T47D (cell line): ENCODE measurements around the gene MRTFB.
A peak's percentile ranks its signal among the peaks of the same experiment; 100 is the strongest.
"Not testable (repeated sequence)": the region's sequence is repeated elsewhere in the genome, so short reads cannot be mapped to it uniquely, and the experiment has no call there.

Experiments
- DNase-seq, 2 experiments: peaks; one replicate each; pipeline versions ENCODE4 v3.0.0 to v3.0.0-alpha.2; 2011 to 2012; ENCODE audit warnings: low read depth in 1 of 2, low spot score in 1 of 2
- JUND ChIP-seq: IDR thresholded peaks from 2 replicates; pipeline ENCODE4 v1.6.1; 2012; ENCODE audit warnings: low read depth
- in situ Hi-C: cut with HindIII; loops from 2 replicates; pipeline ENCODE4 v1.10.0; 2016; ENCODE audit warnings: low sequenced_read_pairs, low pct_unique_long_range_greater_than_20kb

The MRTFB gene

GRCh38 chr16:14164916-14165662 is 94.0 kb downstream of the MRTFB start:
- DNase-seq = no peak
- in situ Hi-C loops = no loop called here
- no peak for TF ChIP-seq JUND

- DNase-seq = no peak
- TF ChIP-seq JUND = no peak
- in situ Hi-C loops = no loop called here
Measured at GRCh38 chr16:14168146-14168545, 97.0 kb downstream of the MRTFB start.

DNA sequence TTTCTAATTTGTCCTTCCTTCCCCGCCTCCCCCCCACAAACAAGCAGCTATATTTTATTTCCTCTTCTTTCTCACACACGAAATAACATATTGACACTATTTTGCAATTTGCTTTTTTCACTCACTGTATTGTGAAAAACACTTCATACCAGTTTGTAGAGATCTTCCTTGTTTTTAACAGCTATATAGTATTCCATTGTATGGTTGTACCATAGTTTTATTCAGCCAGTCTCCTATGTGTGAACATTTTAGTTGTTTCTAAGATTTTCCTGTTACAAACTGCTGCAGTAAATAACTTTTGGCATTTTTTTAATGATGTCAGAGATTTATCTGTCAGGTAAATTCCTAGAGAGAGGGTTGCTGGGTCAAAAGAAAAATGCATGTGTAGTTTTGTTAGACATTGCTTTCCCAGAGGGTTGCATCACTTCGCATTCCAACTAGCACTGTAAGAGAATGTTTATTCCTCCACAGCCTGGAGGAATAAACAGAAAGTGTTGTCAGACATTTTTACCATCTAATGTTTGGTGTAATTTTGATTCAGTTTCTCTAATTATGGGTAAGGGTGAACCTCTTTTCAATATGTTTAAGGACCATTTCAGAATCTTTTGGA is 101.2 kb downstream of the MRTFB start:
- DNase-seq = peak in 1 of 2 experiments; percentile 79
- TF ChIP-seq JUND = peak; percentile 51; the same call in 1 of the 2 replicates
- in situ Hi-C loops = no loop called here

DNA sequence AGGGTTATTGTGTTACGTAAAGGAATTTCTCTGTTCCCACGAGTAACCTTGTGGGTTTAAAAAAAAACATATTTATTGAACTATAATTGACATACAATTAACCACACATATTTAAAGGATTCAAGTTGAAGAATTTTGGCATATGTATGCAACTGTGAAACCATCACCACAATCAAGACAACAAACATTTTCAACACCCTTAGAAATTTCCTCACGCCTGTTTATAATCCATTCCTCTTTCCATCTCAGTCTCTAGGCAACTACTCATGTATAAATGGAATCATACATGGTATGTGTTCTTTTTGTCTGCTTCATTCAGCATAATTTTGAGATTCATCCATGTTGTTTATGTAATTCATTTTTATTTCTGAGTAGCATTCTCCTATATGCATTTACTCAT is 104.0 kb downstream of the MRTFB start:
- in situ Hi-C loops = no loop called here

GRCh38 chr16:14177704-14178103 is 106.6 kb downstream of the MRTFB start:
- in situ Hi-C loops = no loop called here
- DNase-seq = no peak
- no peak for TF ChIP-seq JUND

More for the DNA sequence above, 104.0 kb downstream of the MRTFB start:
- TF ChIP-seq JUND = no peak
- DNase-seq = no peak

DNA sequence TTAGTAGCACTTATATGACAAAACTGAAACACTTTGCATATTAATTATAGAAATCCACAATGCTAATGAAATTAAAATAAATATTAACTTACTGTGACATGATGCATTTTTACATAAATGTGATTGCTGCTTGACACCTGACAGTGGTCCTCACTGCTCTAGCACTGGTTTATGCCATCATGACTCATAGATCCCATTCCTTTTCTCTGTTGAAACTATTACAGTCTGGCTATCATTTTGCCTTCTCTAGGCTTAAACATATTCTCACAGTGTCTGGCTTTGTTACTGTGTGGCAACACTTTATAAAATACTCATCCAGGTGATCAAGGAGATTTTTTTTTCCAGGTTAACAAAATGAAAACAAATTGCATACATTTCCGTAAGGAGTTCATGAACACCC is 108.0 kb downstream of the MRTFB start:
- in situ Hi-C loops = no loop called here
- TF ChIP-seq JUND = no peak
- DNase-seq = no peak

- in situ Hi-C loops = no loop called here
- no peak for TF ChIP-seq JUND
- DNase-seq = no peak
Measured at GRCh38 chr16:14180481-14180944, 109.4 kb downstream of the MRTFB start.

DNA sequence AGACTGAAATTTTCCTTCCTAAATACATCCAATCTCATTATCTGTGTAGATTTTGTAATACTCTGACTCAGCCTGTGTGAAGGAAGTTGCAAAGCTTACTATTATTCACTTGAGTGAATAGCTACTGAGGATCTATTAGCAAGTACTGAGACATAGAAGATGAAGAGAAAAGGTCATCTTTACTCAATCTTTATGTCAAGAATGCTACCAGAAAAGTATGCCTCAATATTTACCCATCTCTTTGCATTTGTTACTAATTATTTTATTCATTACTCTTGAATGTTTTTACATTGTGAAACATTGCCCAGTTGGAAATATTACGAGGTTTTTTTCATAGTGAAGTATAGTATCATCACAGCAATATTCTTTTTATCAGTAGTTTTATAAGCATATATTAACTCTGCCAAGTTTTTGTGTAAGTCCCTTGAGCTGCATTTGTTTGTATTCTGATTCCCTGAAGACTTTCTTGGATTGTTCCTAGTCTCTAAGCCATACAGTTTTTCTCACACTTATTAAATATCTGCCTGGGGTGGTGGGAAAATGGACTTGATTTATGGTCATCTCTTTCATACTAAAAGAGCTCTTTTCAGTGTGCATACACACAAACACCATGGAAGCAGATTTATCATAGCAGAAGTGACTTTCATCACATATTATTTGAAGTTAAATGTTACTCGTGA is 110.4 kb downstream of the MRTFB start:
- in situ Hi-C loops = no loop called here
- no peak for DNase-seq
- no peak for TF ChIP-seq JUND

- in situ Hi-C loops = no loop called here
- no peak for TF ChIP-seq JUND
- no peak for DNase-seq
Measured at GRCh38 chr16:14182999-14183398, 111.9 kb downstream of the MRTFB start.

DNA sequence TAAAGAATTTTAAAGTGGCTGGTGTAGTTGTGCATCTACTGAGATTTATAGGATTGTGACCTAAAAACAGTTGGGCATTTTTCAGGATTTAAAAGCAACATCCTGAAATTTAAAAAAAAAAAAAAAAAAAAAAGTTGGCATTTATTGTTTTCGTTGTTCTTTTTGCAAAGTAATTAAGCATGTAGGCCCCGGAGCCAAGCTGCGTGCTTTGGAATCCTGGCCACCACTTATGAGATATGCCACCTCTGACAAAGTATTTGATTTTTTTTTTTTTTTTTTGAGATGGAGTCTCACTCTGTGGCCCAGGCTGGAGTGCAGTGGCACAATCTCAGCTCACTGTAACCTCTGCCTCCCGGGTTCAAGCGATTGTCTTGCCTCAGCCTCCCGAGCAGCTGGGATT is 112.8 kb downstream of the MRTFB start:
- DNase-seq, in situ Hi-C loops: not testable (repeated sequence)

GRCh38 chr16:14186007-14186794 is 115.1 kb downstream of the MRTFB start:
- no peak for TF ChIP-seq JUND
- DNase-seq = peak in 1 of 2 experiments; percentile 26
- in situ Hi-C loops = no loop called here

GRCh38 chr16:14186795-14187221 is 115.7 kb downstream of the MRTFB start:
- TF ChIP-seq JUND = no peak
- no peak for DNase-seq
- in situ Hi-C loops = no loop called here
